ENCODE data around the gene CRYL1. TPM values are rescaled to one million over a fixed set of nuclear protein-coding genes. Genes with fewer than 3 reads are reported as not detected.

The CRYL1 gene
- total and polyA plus RNA-seq, 2 of the 4 experiments (the other 2 are of a cell fraction) = 11.7 to 16.4 TPM

GRCh38 chr13:20558982-20559381 lies 33.3 kb upstream of the CRYL1 start:
- Histone ChIP-seq H3K4me1 (ENCODE audit: control insufficient read depth, insufficient read depth, low read length) (no peaks in the 10 kb centered on the region), H3K4me2 (ENCODE audit: low read depth, low read length) (no peak overlapping the region), H2BK15ac (ENCODE audit: low read depth, low read length) (no peak overlapping the region), H3K9me1 (ENCODE audit: insufficient read depth, low read length) (no peaks in the 10 kb centered on the region), H3K23ac (ENCODE audit: low read depth, low read length) (no peak overlapping the region), H4K8ac (ENCODE audit: low read depth in 2 of 2, low read length in 2 of 2) (no peak overlapping the region), H3K9ac (ENCODE audit: low read depth, low read length) (no peak overlapping the region), H2BK20ac (ENCODE audit: low read depth, low read length) (no peak overlapping the region), H3K14ac (replicated peaks; ENCODE audit: low read depth, low read length) (no peak overlapping the region), H2AFZ (replicated peaks; ENCODE audit: low read length, poor library complexity) (no peak overlapping the region), H3K4me3 (ENCODE audit: insufficient read depth, low read depth, low read length) (no peak overlapping the region), H2AK5ac (ENCODE audit: low read depth, low read length) (no peak overlapping the region), H4K5ac (ENCODE audit: low read depth, low read length) (no peak overlapping the region), H3K18ac (ENCODE audit: low read depth, low read length) (no peak overlapping the region), H3K36me3 (ENCODE audit: control insufficient read depth, insufficient read depth, low read length) (no peaks in the 10 kb centered on the region), H2AK9ac (replicated peaks; ENCODE audit: low read depth, low read length, poor library complexity) (no peak overlapping the region), H4K91ac (ENCODE audit: insufficient read depth, low read depth, low read length) (no peak overlapping the region), H3K56ac (ENCODE audit: extremely low read depth, insufficient read depth, low read length) (no peak overlapping the region), H3K27me3 (ENCODE audit: control insufficient read depth, insufficient read depth, low read length) (peaks cover 2% of the 10 kb centered on the region; the same call in 1 of the 2 replicates), H2BK120ac (ENCODE audit: low read depth, low read length) (no peak overlapping the region), H3K4ac (ENCODE audit: low read depth, low read length) (no peak overlapping the region), H3K79me1 (ENCODE audit: low read depth in 1 of 2, low read length in 2 of 2) (no peaks in the 10 kb centered on the region), H2BK5ac (ENCODE audit: low read depth, low read length, poor library complexity, severe bottlenecking) (no peak overlapping the region), H3K27ac (ENCODE audit: insufficient read depth, low read length) (no peak overlapping the region), H3K9me3 (ENCODE audit: control insufficient read depth, insufficient read depth, low read length) (no peaks in the 10 kb centered on the region), H4K20me1 (ENCODE audit: insufficient read depth, low read length) (no peaks in the 10 kb centered on the region)
- DNase-seq (no peak), ATAC-seq (ENCODE audit: low read depth) (no peak)
- no TSS peak for BruUV-seq (replicated peaks)
- in situ Hi-C loops (cut with MboI; ENCODE audit: low sequenced_read_pairs) = no loop called here
- TF ChIP-seq CEBPB (IDR thresholded peaks at IDR 0.05; ENCODE audit: low read depth, low read length) = no peak
- TF ChIP-seq NFE2L2 (IDR thresholded peaks at IDR 0.05; ENCODE audit: low read depth, low read length) = no peak
- TF ChIP-seq SMC3 (IDR thresholded peaks at IDR 0.05; ENCODE audit: low read depth, low read length) = no peak
- no peak for TF ChIP-seq MAZ (IDR thresholded peaks at IDR 0.05; ENCODE audit: borderline replicate concordance, low read depth, low read length)
- TF ChIP-seq USF2 (IDR thresholded peaks at IDR 0.05; ENCODE audit: low read depth, low read length) = no peak
- no peak for TF ChIP-seq ELK1 (IDR thresholded peaks at IDR 0.05; ENCODE audit: borderline replicate concordance, low read depth, low read length)
- TF ChIP-seq POLR2A (IDR thresholded peaks at IDR 0.05; ENCODE audit: low read depth, low read length) = no peak
- no peak for TF ChIP-seq MXI1 (IDR thresholded peaks at IDR 0.05; ENCODE audit: borderline replicate concordance, low read depth, low read length)
- no peak for TF ChIP-seq CHD1 (IDR thresholded peaks at IDR 0.05; ENCODE audit: low read depth, low read length)
- no peak for TF ChIP-seq CTCF (conservative IDR thresholded peaks at IDR 0.05; ENCODE audit: low read depth, low read length)
- no peak for TF ChIP-seq RCOR1 (IDR thresholded peaks at IDR 0.05; ENCODE audit: insufficient replicate concordance, low read length)
- no peak for TF ChIP-seq RFX5 (IDR thresholded peaks at IDR 0.05; ENCODE audit: low read depth, low read length)
- no peak for TF ChIP-seq FOS (IDR thresholded peaks at IDR 0.05; ENCODE audit: low read depth, low read length)
- no peak for TF ChIP-seq BHLHE40 (IDR thresholded peaks at IDR 0.05; ENCODE audit: low read depth, low read length)
- TF ChIP-seq MAFK (IDR thresholded peaks at IDR 0.05; ENCODE audit: low read depth, low read length) = no peak
- no peak for TF ChIP-seq RAD21 (IDR thresholded peaks at IDR 0.05; ENCODE audit: low read length)
- WGBS, 2 experiments (ENCODE audit: extremely low coverage in 2 of 2, insufficient read length in 1 of 2) = no CpG with 5 or more reads among the region's 3 CpGs
- ChIA-PET CTCF (no interaction called here), POLR2A (ENCODE audit: unreplicated experiment) (no interaction called here)
- dilution Hi-C loops (cut with HindIII; ENCODE audit: low sequenced_read_pairs, unreplicated experiment) = no loop called here
- intact Hi-C loops (cut with micrococcal nuclease) = no loop called here
